ENCODE measurements around the gene RDH12.

RDH12 gene

DNA sequence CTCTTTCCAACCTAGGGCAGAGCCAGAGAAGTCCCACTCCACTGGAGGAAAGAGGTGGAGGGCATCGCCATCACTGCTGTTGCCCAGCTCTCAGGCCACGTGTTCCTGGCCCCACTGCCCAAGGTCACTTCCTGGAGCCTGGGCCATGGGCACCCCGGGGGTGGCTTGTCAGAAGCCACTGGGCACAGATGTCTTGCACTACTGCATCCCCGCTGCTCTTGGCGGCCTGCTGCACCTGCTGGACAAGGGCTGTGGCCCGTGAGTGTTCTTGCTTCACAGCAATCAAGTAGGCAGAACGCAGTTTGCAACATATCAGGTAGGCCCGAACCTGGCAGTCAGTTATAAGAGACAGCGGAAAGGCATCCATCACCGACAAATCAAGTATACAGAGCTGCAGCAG lies 46.6 kb downstream of the RDH12 start:
- H3K27me3 ChIP-seq (ENCODE audit: insufficient read depth, insufficient read length) = no peaks in the 10 kb centered on the region
- no peaks in the 10 kb centered on the region for H3K9me3 ChIP-seq (ENCODE audit: insufficient read depth, low read length)
- no peak overlapping the region for H3K4me3 ChIP-seq (ENCODE audit: insufficient read length, low read depth)
- no peak overlapping the region for H3K9ac ChIP-seq (ENCODE audit: insufficient read length, low read depth)
- no peak for DNase-seq (ENCODE audit: low read depth, low spot score)
- H3K36me3 ChIP-seq (ENCODE audit: insufficient read depth, insufficient read length, low read length) = peaks cover 52% of the 10 kb centered on the region
- no peak for TF ChIP-seq ZNF274 (IDR thresholded peaks at IDR 0.05; ENCODE audit: low read depth, low read length)
- TF ChIP-seq SUZ12 (IDR thresholded peaks at IDR 0.05; ENCODE audit: extremely low read depth, insufficient read depth, insufficient read length) = no peak
- no peak for TF ChIP-seq YY1 (IDR thresholded peaks at IDR 0.05; ENCODE audit: insufficient read depth, insufficient read length)
- no peaks in the 10 kb centered on the region for H3K4me1 ChIP-seq (ENCODE audit: insufficient read depth, insufficient read length)

DNA sequence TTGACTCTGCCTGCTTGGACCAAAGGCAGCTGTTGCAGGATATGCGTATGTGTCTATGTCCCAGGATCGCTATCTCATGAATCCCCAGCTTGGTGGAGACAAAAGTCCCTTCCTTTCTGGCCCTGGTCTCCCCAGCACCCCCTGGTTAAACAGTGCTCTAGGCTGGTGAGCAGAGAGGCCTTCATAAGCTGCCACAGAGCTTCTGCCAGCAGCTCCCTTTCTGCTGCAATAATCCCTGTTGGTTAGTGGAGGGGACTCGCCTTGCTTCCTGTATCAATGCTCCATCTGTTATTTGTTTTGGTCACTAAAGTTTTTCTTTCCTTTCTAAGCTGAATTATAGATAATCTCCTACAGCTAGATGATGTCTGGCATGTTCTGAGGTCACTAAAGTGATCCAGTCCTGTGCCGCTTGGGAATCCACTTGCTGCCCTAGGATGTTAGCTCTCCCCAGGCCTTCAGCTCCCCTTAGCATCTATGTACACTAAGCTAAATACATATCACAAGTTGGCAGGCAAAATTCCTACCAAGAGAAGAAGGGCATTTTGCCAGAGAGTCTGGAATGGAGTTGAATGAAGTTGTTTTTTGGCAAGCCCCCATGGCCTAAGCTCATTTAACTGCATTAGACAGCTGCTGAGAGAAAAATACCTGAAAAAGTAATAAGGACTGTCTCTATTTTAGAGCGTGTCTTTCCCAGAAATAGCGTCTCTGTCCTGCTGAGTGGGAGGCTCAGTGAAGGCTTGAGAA lies 47.8 kb downstream of the RDH12 start:
- Histone ChIP-seq H3K9me3 (ENCODE audit: insufficient read depth, low read length) (no peaks in the 10 kb centered on the region), H3K27me3 (ENCODE audit: insufficient read depth, insufficient read length) (no peaks in the 10 kb centered on the region), H3K36me3 (ENCODE audit: insufficient read depth, insufficient read length, low read length) (peaks cover 64% of the 10 kb centered on the region), H3K4me1 (ENCODE audit: insufficient read depth, insufficient read length) (no peaks in the 10 kb centered on the region), H3K4me3 (ENCODE audit: insufficient read length, low read depth) (no peak overlapping the region), H3K9ac (ENCODE audit: insufficient read length, low read depth) (no peak overlapping the region)
- no peak for DNase-seq (ENCODE audit: low read depth, low spot score)
- TF ChIP-seq ZNF274 (IDR thresholded peaks at IDR 0.05; ENCODE audit: low read depth, low read length) = no peak
- TF ChIP-seq YY1 (IDR thresholded peaks at IDR 0.05; ENCODE audit: insufficient read depth, insufficient read length) = no peak
- TF ChIP-seq SUZ12 (IDR thresholded peaks at IDR 0.05; ENCODE audit: extremely low read depth, insufficient read depth, insufficient read length) = no peak

DNA sequence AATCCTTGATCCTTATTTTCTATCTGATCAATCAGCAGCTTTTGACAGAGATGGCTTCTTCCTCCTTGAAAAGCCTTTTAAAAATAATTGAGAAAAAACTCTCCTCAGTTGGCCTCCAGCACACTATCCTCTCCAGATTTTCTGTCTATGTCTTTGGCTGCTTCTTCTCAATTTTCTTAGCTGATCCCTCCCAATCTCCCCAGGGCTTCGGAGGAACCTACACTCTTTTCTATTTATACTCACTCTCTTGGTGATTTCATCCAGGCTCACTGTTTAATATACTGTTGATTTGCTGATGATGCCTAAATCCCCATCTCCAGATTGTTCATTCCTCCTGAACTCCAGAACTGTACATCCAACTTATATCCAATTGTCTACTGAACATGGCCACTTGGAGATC lies 54.8 kb downstream of the RDH12 start:
- Histone ChIP-seq H3K9me3 (ENCODE audit: insufficient read depth, low read length) (no peaks in the 10 kb centered on the region), H3K27me3 (ENCODE audit: insufficient read depth, insufficient read length) (no peaks in the 10 kb centered on the region), H3K9ac (ENCODE audit: insufficient read length, low read depth) (no peak overlapping the region), H3K4me1 (ENCODE audit: insufficient read depth, insufficient read length) (no peaks in the 10 kb centered on the region), H3K4me3 (ENCODE audit: insufficient read length, low read depth) (no peak overlapping the region), H3K36me3 (ENCODE audit: insufficient read depth, insufficient read length, low read length) (peaks cover 60% of the 10 kb centered on the region)
- TF ChIP-seq ZNF274 (IDR thresholded peaks at IDR 0.05; ENCODE audit: low read depth, low read length) (no peak), YY1 (IDR thresholded peaks at IDR 0.05; ENCODE audit: insufficient read depth, insufficient read length) (no peak), SUZ12 (IDR thresholded peaks at IDR 0.05; ENCODE audit: extremely low read depth, insufficient read depth, insufficient read length) (no peak)
- no peak for DNase-seq (ENCODE audit: low read depth, low spot score)

DNA sequence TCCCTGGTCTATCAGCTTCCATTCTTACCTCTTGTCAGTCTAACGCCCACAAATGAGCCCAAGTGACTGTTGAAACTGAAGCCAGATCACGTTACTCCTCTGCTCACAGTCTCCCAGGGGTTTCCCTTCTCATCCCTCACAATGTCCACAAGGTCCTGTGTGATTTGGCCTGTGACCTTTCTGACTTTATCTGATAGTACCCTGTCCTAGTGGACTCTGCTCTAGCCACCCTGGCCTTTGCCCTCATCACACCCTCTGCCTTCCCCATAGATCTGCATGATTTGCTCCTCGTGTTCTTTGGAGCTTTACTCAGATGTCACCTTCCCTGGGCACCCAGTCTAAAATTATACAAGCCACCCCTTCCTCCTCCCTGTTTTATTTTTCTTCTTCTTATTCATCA lies 55.5 kb downstream of the RDH12 start:
- Histone ChIP-seq H3K27me3 (ENCODE audit: insufficient read depth, insufficient read length) (no peaks in the 10 kb centered on the region), H3K36me3 (ENCODE audit: insufficient read depth, insufficient read length, low read length) (peaks cover 57% of the 10 kb centered on the region), H3K9ac (ENCODE audit: insufficient read length, low read depth) (no peak overlapping the region), H3K9me3 (ENCODE audit: insufficient read depth, low read length) (no peaks in the 10 kb centered on the region), H3K4me1 (ENCODE audit: insufficient read depth, insufficient read length) (no peaks in the 10 kb centered on the region), H3K4me3 (ENCODE audit: insufficient read length, low read depth) (no peak overlapping the region)
- DNase-seq (ENCODE audit: low read depth, low spot score) = no peak
- no peak for TF ChIP-seq ZNF274 (IDR thresholded peaks at IDR 0.05; ENCODE audit: low read depth, low read length)
- no peak for TF ChIP-seq SUZ12 (IDR thresholded peaks at IDR 0.05; ENCODE audit: extremely low read depth, insufficient read depth, insufficient read length)
- no peak for TF ChIP-seq YY1 (IDR thresholded peaks at IDR 0.05; ENCODE audit: insufficient read depth, insufficient read length)

DNA sequence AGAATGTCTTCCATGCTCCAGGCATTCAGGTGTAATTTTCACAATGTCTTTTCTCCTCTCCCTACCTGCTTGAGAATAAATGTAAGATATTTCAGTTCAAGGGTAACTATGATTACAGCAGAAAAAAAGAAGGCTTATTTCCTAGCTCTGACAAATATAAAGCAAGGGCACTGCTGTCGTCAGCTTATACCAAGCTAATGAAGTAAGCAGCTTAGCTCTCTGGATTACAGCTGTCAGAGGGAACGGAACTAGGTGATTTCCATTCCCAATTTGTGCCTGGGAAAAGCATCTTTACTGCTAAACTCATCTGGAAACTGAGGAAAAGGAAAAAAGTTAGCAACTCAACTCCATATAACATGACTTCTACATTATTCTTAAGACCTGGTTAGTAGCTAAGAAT lies 58.2 kb downstream of the RDH12 start:
- Histone ChIP-seq H3K4me3 (ENCODE audit: insufficient read length, low read depth) (no peak overlapping the region), H3K4me1 (ENCODE audit: insufficient read depth, insufficient read length) (no peaks in the 10 kb centered on the region), H3K9me3 (ENCODE audit: insufficient read depth, low read length) (no peaks in the 10 kb centered on the region), H3K36me3 (ENCODE audit: insufficient read depth, insufficient read length, low read length) (peaks cover 54% of the 10 kb centered on the region), H3K27me3 (ENCODE audit: insufficient read depth, insufficient read length) (no peaks in the 10 kb centered on the region), H3K9ac (ENCODE audit: insufficient read length, low read depth) (no peak overlapping the region)
- DNase-seq (ENCODE audit: low read depth, low spot score) = no peak
- TF ChIP-seq SUZ12 (IDR thresholded peaks at IDR 0.05; ENCODE audit: extremely low read depth, insufficient read depth, insufficient read length) = no peak
- TF ChIP-seq YY1 (IDR thresholded peaks at IDR 0.05; ENCODE audit: insufficient read depth, insufficient read length) = no peak
- TF ChIP-seq ZNF274 (IDR thresholded peaks at IDR 0.05; ENCODE audit: low read depth, low read length) = no peak

DNA sequence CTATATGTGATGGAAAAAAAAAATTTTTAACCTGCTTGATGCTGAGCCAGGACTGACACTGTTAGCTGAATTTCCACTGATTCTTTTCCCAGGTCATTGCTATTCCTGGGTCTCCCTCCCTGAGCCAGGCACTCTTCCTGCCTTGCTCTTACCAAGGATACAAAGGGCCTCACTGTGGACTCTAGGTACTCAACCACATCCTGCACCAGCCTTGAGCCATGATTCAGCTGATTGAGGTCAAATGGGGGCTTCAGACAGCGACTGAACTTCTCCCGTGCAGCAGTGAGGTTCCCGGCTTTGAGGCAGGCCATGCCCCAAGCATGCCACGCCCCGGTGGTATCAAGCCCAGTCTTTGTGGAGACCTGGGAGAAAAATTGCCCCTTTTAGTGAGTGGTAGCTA lies 60.4 kb downstream of the RDH12 start:
- Histone ChIP-seq H3K9me3 (ENCODE audit: insufficient read depth, low read length) (no peaks in the 10 kb centered on the region), H3K9ac (ENCODE audit: insufficient read length, low read depth) (no peak overlapping the region), H3K4me3 (ENCODE audit: insufficient read length, low read depth) (no peak overlapping the region), H3K27me3 (ENCODE audit: insufficient read depth, insufficient read length) (no peaks in the 10 kb centered on the region), H3K36me3 (ENCODE audit: insufficient read depth, insufficient read length, low read length) (peaks cover 62% of the 10 kb centered on the region), H3K4me1 (ENCODE audit: insufficient read depth, insufficient read length) (no peaks in the 10 kb centered on the region)
- TF ChIP-seq YY1 (IDR thresholded peaks at IDR 0.05; ENCODE audit: insufficient read depth, insufficient read length) (no peak), SUZ12 (IDR thresholded peaks at IDR 0.05; ENCODE audit: extremely low read depth, insufficient read depth, insufficient read length) (no peak), ZNF274 (IDR thresholded peaks at IDR 0.05; ENCODE audit: low read depth, low read length) (no peak)
- no peak for DNase-seq (ENCODE audit: low read depth, low spot score)

DNA sequence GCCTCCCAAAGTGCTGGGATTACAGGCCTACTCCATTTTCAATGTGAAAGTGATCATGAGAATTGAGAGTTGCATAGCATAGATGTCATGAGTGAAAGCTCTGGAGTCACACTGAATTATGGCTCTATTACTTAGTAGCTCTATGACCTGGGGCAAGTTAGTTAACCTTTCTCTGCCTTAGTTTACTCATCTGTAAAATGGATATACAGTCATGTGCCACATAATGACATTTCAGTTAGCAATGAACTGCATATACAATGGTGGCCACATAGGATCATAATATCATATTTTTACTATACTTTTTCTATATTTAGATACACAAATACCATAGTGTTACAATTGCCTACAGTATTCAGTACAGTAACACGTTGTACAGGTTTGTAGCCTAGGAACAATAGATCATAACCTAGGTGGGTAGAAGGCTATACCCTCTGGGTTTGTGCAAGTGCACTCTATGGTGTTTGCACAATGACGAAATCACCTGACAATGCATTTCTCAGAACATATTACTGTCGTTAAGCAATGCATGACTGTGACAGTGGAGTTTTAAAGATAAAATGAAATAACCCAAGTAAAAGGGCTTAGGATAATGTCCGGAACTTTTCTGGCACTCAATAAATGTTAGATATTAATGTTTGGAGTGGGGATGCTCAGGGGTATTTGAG lies 61.6 kb downstream of the RDH12 start:
- H3K4me3 ChIP-seq (ENCODE audit: insufficient read length, low read depth) = no peak overlapping the region
- H3K36me3 ChIP-seq (ENCODE audit: insufficient read depth, insufficient read length, low read length) = peaks cover 70% of the 10 kb centered on the region
- no peaks in the 10 kb centered on the region for H3K9me3 ChIP-seq (ENCODE audit: insufficient read depth, low read length)
- no peak for DNase-seq (ENCODE audit: low read depth, low spot score)
- H3K9ac ChIP-seq (ENCODE audit: insufficient read length, low read depth) = no peak overlapping the region
- H3K27me3 ChIP-seq (ENCODE audit: insufficient read depth, insufficient read length) = no peaks in the 10 kb centered on the region
- no peaks in the 10 kb centered on the region for H3K4me1 ChIP-seq (ENCODE audit: insufficient read depth, insufficient read length)
- TF ChIP-seq YY1 (IDR thresholded peaks at IDR 0.05; ENCODE audit: insufficient read depth, insufficient read length) = no peak
- no peak for TF ChIP-seq SUZ12 (IDR thresholded peaks at IDR 0.05; ENCODE audit: extremely low read depth, insufficient read depth, insufficient read length)
- TF ChIP-seq ZNF274 (IDR thresholded peaks at IDR 0.05; ENCODE audit: low read depth, low read length) = no peak
